DOHH2 (cell line): ENCODE measurements around the gene ADIPOQ.
"Not testable (repeated sequence)": the region's sequence is repeated elsewhere in the genome, so short reads cannot be mapped to it uniquely, and the experiment has no call there.

Experiments
- H3F3A ChIP-seq: fragments of 200-600 bp; sonication (generic), shearing (Covaris generic); 2 replicates; pipeline ENCODE4 v1.6.0; 2016; ENCODE audit warnings: antibody characterized with exemption, mild to moderate bottlenecking; ENCODE audit not compliant: control insufficient read depth, insufficient read depth
- H3K27ac ChIP-seq: fragments of 200-600 bp; sonication (generic); 2 replicates; pipeline ENCODE4 v1.5.1; 2014; ENCODE audit warnings: low read depth, mild to moderate bottlenecking, low read length, moderate library complexity
- H3K27me3 ChIP-seq: fragments of 200-600 bp; sonication (generic); 2 replicates; pipeline ENCODE4 v1.6.1; 2014; ENCODE audit warnings: mild to moderate bottlenecking, low read length, mixed read lengths; ENCODE audit not compliant: control insufficient read depth
- H3K36me3 ChIP-seq: fragments of 200-600 bp; sonication (generic); 2 replicates; pipeline ENCODE4 v1.6.1; 2014; ENCODE audit warnings: mild to moderate bottlenecking, low read length, moderate library complexity, mixed read lengths; ENCODE audit not compliant: control insufficient read depth
- H3K4me1 ChIP-seq: fragments of 200-600 bp; sonication (generic); 2 replicates; pipeline ENCODE4 v1.6.1; 2014; ENCODE audit warnings: mild to moderate bottlenecking, low read length, mixed read lengths; ENCODE audit not compliant: control insufficient read depth
- H3K4me2 ChIP-seq: fragments of 200-600 bp; sonication (generic); 2 replicates; pipeline ENCODE4 v1.6.0; 2014; ENCODE audit warnings: mild to moderate bottlenecking, low read length, moderate library complexity
- H3K4me3 ChIP-seq: fragments of 200-600 bp; sonication (generic); 2 replicates; pipeline ENCODE4 v1.5.1; 2014; ENCODE audit warnings: mild to moderate bottlenecking, low read length, mixed read lengths
- H3K79me2 ChIP-seq: fragments of 200-600 bp; sonication (generic); 2 replicates; pipeline ENCODE4 v1.6.1; 2014; ENCODE audit warnings: mild to moderate bottlenecking, low read length, mixed read lengths; ENCODE audit not compliant: control insufficient read depth
- H3K9me2 ChIP-seq: fragments of 200-600 bp; sonication (generic); replicated peaks from 2 replicates; pipeline ENCODE4 v1.6.1; 2014; ENCODE audit warnings: mild to moderate bottlenecking, low read length, mixed read lengths; ENCODE audit not compliant: control insufficient read depth
- H3K9me3 ChIP-seq: fragments of 200-600 bp; sonication (generic); 2 replicates; pipeline ENCODE4 v1.6.1; 2014; ENCODE audit warnings: antibody characterized with exemption, low read length, mixed read lengths; ENCODE audit not compliant: control insufficient read depth, insufficient read depth
- H4K20me1 ChIP-seq: fragments of 200-600 bp; sonication (generic); 2 replicates; pipeline ENCODE4 v1.6.0; 2014; ENCODE audit warnings: low read depth, mild to moderate bottlenecking, antibody characterized with exemption, low read length, moderate library complexity; ENCODE audit not compliant: control insufficient read depth, insufficient read depth
- EZH2phosphoT487 ChIP-seq: fragments of 200-600 bp; sonication (generic); IDR thresholded peaks from 2 replicates; pipeline ENCODE4 v1.6.1; 2017; ENCODE audit warnings: borderline replicate concordance, mild to moderate bottlenecking, antibody characterized with exemption, low read length, moderate library complexity, mixed read lengths
- TF ChIP-seq, protein P1 (sequence below): fragments of 200-600 bp; sonication (generic); IDR thresholded peaks from one replicate; pipeline ENCODE4 v1.5.1; 2014; ENCODE audit warnings: antibody characterized with exemption, mild to moderate bottlenecking, low read depth, low read length; ENCODE audit not compliant: poor library complexity, severe bottlenecking

Gene ADIPOQ

DNA sequence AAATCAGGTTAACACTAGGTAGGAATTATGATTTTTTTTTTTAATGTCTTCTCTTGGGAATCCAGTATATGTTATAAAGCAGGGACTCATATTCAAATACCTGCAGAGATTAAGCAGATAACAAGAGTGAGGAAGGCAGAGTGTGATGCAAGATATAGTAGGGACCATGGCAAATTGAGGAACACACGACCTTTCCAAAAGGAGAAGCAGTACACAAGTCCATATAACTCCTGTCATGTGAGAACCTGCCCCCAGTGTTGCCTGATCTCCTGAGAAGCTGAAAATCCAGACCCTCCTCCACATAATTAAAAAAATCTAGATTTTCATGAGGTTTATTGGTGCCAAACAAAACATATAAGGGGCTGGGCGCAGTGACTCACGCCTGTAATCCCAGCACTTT lies 39.8 kb upstream of the ADIPOQ start:
- no peak overlapping the region for H3K27ac ChIP-seq
- peaks cover 33% of the 10 kb centered on the region for H3K4me1 ChIP-seq
- H3K36me3 ChIP-seq, result peaks cover 79% of the 10 kb centered on the region
- no peak for TF ChIP-seq EZH2phosphoT487
- TF ChIP-seq, protein P1, sequence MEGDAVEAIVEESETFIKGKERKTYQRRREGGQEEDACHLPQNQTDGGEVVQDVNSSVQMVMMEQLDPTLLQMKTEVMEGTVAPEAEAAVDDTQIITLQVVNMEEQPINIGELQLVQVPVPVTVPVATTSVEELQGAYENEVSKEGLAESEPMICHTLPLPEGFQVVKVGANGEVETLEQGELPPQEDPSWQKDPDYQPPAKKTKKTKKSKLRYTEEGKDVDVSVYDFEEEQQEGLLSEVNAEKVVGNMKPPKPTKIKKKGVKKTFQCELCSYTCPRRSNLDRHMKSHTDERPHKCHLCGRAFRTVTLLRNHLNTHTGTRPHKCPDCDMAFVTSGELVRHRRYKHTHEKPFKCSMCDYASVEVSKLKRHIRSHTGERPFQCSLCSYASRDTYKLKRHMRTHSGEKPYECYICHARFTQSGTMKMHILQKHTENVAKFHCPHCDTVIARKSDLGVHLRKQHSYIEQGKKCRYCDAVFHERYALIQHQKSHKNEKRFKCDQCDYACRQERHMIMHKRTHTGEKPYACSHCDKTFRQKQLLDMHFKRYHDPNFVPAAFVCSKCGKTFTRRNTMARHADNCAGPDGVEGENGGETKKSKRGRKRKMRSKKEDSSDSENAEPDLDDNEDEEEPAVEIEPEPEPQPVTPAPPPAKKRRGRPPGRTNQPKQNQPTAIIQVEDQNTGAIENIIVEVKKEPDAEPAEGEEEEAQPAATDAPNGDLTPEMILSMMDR, result no peak
- no peaks in the 10 kb centered on the region for H3K9me3 ChIP-seq
- no peaks in the 10 kb centered on the region for H3K27me3 ChIP-seq
- H4K20me1 ChIP-seq, result no peaks in the 10 kb centered on the region
- H3F3A ChIP-seq, result peaks cover 2% of the 10 kb centered on the region
- no peak overlapping the region for H3K4me3 ChIP-seq
- H3K4me2 ChIP-seq, result 0 out of 2 replicates have a peak overlapping the region, but pooled peaks have one; percentile 5
- H3K9me2 ChIP-seq, result no peaks in the 10 kb centered on the region
- peaks cover 83% of the 10 kb centered on the region for H3K79me2 ChIP-seq

DNA sequence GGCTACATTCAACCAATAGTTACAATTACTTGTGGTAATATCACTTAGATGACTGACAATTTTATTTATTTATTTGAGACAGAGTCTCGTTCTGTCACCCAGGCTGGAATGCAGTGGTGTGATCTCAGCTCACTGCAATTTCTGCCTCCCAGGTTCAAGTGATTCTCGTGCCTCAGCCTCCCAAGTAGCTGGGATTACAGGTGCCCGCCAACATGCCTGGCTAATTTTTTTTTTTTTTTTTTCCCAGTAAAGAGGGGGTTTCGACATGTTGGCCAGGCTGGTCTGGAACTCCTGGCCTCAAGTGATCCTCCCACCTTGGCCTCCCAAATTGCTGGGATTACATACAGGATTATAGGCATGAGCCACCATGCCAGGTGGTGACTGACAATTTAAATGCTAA lies 39.1 kb upstream of the ADIPOQ start:
- not testable (repeated sequence) for H3K27me3 ChIP-seq, H3K9me3 ChIP-seq, H3F3A ChIP-seq, H4K20me1 ChIP-seq, H3K9me2 ChIP-seq, H3K4me3 ChIP-seq, H3K27ac ChIP-seq, H3K4me2 ChIP-seq
- Histone ChIP-seq H3K4me1 (peaks cover 33% of the 10 kb centered on the region), H3K36me3 (peaks cover 71% of the 10 kb centered on the region), H3K79me2 (peaks cover 76% of the 10 kb centered on the region)

DNA sequence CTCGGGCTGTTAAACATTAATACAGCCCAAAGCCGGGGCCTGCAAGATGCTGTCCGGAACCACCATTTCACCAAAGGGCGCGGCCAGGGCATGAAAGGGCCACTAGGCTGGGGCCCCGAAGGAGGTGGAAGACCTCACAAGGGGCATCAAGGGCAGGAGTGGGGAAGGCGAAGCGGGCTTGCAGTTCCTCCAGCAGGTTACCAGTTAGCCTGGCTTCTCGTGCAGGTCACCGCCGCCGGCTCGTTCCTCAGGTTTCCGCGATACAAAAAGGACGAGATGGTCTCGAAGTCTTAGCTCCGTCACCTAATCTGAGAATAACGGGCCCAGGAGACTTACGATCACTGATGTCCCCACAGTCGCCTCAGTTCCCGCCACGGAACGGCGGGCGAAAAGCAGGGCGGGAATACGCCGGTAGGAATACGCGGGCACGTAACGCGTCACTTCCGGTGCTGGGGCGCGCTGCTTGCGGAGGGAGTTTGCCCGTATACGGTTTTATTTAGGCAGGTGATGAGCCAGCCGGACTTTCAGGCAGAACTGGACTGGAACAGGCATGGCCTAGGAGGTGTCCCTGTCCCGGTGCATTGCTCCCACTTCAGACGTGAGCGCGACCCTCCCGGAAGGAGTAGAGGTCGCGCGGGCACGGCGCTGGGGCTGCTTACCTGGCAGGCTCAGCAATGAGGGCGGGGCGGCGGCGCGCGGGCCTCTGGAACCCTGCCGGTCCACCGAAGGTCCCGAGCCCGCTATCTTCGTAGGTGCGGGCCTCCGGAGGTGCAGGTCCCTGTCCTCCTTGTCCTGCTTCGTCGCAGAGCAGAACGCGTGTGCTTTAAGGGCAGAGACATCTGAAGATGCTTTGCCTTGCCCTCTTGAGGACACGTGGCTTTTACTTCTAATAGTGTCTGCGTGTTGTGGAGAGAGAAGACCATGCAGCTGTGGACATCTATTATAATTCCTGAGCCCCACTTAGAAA lies 36.1 kb upstream of the ADIPOQ start, which contains the start of gene RFC4:
Gene RFC4, minus strand, starts transcription at position 394 of the 967 bp plus-strand sequence. CDS start 1,769 bp downstream, outside the sequence.
- Histone ChIP-seq H3K79me2 (peaks cover 53% of the 10 kb centered on the region), H3K36me3 (peaks cover 44% of the 10 kb centered on the region), H3K4me2 (peak within 1 kb of the TSS; percentile 86), H3K27me3 (no peaks in the 10 kb centered on the region), H3K27ac (peak within 1 kb of the TSS; percentile 64), H3K9me3 (no peaks in the 10 kb centered on the region), H3K9me2 (no peaks in the 10 kb centered on the region), H3F3A (0 out of 2 replicates have a peak, but pooled peaks cover 6% of the 10 kb centered on the region), H4K20me1 (no peaks in the 10 kb centered on the region), H3K4me1 (peaks cover 26% of the 10 kb centered on the region), H3K4me3 (peak within 1 kb of the TSS; percentile 83)
- TF ChIP-seq, protein P1, result no peak
- TF ChIP-seq EZH2phosphoT487, result no peak

DNA sequence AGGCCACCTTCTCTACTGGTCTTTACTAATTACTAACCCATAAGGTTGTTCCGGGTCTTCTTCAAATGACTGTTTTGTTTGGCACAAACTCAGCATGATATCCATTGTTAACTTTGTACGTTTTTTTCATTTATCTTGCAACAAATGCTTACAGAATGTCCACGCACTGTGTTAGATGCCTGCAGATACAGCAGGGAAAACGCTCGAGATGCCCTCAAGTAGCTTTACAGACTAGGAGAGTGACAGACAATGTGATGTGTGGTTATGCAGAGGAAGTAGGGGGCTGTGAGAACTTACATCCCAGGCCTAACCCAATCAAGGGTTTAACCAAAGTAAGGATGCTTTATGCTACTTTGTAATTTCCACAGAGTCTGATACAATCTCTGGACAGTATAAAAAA lies 35.3 kb upstream of the ADIPOQ start:
- Histone ChIP-seq H3K9me3 (no peaks in the 10 kb centered on the region), H3K79me2 (peaks cover 51% of the 10 kb centered on the region), H3K9me2 (no peaks in the 10 kb centered on the region), H3K36me3 (peaks cover 40% of the 10 kb centered on the region), H3F3A (0 out of 2 replicates have a peak, but pooled peaks cover 6% of the 10 kb centered on the region), H3K27ac (peak overlapping the region; percentile 64), H3K4me1 (peaks cover 26% of the 10 kb centered on the region), H4K20me1 (no peaks in the 10 kb centered on the region), H3K27me3 (no peaks in the 10 kb centered on the region), H3K4me2 (peak overlapping the region; percentile 86), H3K4me3 (peak overlapping the region; percentile 83)
- TF ChIP-seq, protein P1, result no peak
- TF ChIP-seq EZH2phosphoT487, result no peak
